ENCODE data around the gene ANKRD13B. TPM values are rescaled to one million over a fixed set of nuclear protein-coding genes. Genes with fewer than 3 reads are reported as not detected.

ANKRD13B gene
- total and polyA plus RNA-seq, 5 experiments from 2014 or later = 0.25 to 3.7 (median 1.3) TPM; not detected in 1

DNA sequence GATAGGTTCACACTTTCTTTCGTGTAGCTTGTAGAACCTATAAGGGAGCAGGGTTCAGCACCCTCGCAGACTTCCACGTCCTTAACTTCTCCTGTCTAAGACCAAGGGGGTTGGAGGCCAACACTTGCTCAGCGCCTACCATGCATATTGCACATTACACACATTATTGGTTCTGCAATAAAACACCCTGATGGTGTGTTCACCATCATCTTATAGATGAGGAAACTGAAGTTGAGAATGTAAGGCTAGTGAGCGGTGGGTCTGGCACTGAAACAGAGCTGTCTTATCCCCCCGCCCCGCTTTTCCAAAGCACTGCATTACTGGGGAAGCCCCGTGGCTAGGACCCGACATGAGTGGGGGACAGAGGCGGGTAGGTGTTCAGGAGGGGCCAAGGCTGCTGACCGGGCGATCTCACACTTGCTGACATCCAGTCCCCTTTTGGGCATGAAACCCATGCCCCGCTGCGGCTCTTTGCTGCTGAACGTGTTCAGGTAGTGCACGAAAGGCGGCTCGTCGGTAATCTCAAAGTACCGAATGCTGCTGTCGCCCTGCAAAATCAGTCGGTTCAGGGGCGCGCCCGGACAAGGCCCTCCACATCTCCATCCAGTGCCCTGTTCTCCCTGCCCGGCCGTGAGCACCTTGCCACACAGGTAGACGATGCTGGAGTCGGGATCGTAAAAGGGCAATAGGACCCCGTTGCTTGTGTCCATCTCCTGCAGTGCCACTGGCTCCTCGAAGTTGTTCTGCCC, 23.5 kb downstream of the ANKRD13B start:
- H3K4me3 Mint-ChIP-seq = peak overlapping the region; percentile 81 to 95 (median 90)
- no peaks in the 10 kb centered on the region for H3K36me3 Mint-ChIP-seq
- DNase-seq (peak in 1 of 10 donors; percentile 30), ATAC-seq (no peak)
- peaks cover 14 to 46% (median 39%) of the 10 kb centered on the region in 4 donors for H3K4me1 Mint-ChIP-seq
- no peaks in the 10 kb centered on the region for H3K27me3 Mint-ChIP-seq
- no peaks in the 10 kb centered on the region for H3K9me3 Mint-ChIP-seq
- H3K27ac Mint-ChIP-seq = peak overlapping the region in 6 of 10 donors; percentile 8 to 86 (median 52)
- POLR2A ChIA-PET = interaction anchor here (1.1 to 5.9 kb wide), 16 partner anchors 8 to 322 kb away, joined by 3 to 79 read pairs (median 8); partner anchors contain the start of genes ABHD15, ANKRD13B, GIT1 and NUFIP2

DNA sequence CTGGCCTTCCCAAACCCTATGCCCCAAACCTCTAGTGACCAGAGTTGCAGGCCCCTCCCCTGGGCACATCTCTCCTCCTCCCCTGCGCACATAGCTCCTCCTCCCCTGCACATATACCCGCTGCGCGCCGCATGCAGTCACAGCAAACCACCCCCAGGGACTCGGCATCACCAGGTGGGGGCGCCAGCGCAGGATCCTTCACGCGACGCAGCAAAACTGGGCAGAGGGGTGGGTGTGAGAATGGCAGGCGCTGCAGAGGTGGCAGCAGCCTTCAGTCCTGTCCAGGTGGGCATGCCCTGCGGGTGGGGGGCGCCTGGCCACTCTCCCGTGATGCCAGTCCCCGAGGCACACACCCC, 24.2 kb downstream of the ANKRD13B start:
- H3K27me3 Mint-ChIP-seq = no peaks in the 10 kb centered on the region
- POLR2A ChIA-PET = interaction anchor here (0.7 to 5.9 kb wide), 19 partner anchors 8 to 889 kb away, joined by 3 to 79 read pairs (median 6); partner anchors contain the start of genes ABHD15, ANKRD13B, GIT1 and NEK8
- no peaks in the 10 kb centered on the region for H3K36me3 Mint-ChIP-seq
- H3K9me3 Mint-ChIP-seq = no peaks in the 10 kb centered on the region
- peak overlapping the region in 9 of 10 donors; percentile 8 to 86 (median 73) for H3K27ac Mint-ChIP-seq
- peak overlapping the region; percentile 81 to 95 (median 90) for H3K4me3 Mint-ChIP-seq
- H3K4me1 Mint-ChIP-seq = peaks cover 17 to 50% (median 43%) of the 10 kb centered on the region in 4 donors
- ATAC-seq (peak; percentile 59 to 71), DNase-seq (peak; percentile 77 to 92 (median 84))

DNA sequence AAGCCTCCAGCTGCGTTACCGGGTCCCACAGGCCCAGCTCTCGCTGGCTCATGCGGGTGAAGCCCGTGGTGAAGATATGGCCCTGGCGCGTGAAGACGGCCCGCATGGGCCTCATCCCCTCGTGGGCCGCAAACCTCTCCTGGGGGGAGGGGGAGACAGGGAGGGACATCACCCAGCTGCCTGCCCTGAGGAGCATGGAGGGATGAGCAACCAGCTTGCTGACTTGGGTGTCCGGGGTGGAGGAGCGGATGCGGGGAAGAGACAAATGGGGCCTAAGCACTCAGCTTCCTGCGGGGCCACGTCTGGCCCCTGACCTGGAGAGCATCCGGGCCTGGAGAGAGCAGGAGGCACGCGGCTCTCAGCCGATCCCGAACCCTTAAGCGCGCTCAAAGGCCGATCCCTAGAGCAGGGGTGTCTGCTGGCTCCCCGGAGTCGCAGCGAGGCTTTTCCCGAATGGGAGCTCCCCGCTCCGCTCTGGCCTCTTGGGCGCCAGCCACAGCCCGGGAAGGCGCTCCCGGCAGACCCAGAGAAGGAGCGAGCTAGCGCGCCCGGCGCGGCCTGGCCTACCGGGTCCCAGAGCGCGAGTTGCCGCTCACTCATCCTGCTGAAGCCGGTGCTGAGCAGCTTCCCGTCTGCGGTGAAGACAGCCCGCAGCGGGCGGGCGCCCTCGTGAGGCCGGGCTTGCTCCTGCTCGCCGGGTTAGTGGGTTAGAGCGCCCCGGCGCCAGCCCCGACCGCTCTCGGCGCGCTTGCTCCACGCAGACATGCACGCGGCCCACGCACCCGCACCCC, 24.7 kb downstream of the ANKRD13B start:
- Mint-ChIP-seq H3K27ac (peak overlapping the region in 9 of 10 donors; percentile 35 to 86 (median 57)), H3K4me3 (peak overlapping the region; percentile 81 to 95 (median 90)), H3K4me1 (peaks cover 18 to 52% (median 47%) of the 10 kb centered on the region in 4 donors), H3K36me3 (no peaks in the 10 kb centered on the region), H3K9me3 (no peaks in the 10 kb centered on the region), H3K27me3 (no peaks in the 10 kb centered on the region)
- DNase-seq = peak; percentile 78 to 90 (median 84)
- POLR2A ChIA-PET = interaction anchor here (0.5 to 5.9 kb wide), 20 partner anchors 7 to 1696 kb away, joined by 3 to 79 read pairs (median 6); partner anchors contain the start of genes ABHD15, ANKRD13B, EVI2B and GIT1
- ATAC-seq = peak; percentile 41 to 55

- Mint-ChIP-seq H3K4me3 (peak overlapping the region in 9 of 10 donors; percentile 12 to 88 (median 32)), H3K4me1 (peaks cover 23 to 59% (median 54%) of the 10 kb centered on the region in 4 donors), H3K9me3 (no peaks in the 10 kb centered on the region), H3K27me3 (no peaks in the 10 kb centered on the region), H3K27ac (peak overlapping the region in 1 of 10 donors; percentile 13), H3K36me3 (no peaks in the 10 kb centered on the region)
- DNase-seq = no peak
- ATAC-seq = no peak
- POLR2A ChIA-PET = interaction anchor here (0.5 to 5.9 kb wide), 10 partner anchors 10 to 1695 kb away, joined by 3 to 79 read pairs (median 20); partner anchors contain the start of genes ABHD15, ANKRD13B, EVI2B and GIT1
These were observed 25.5 kb downstream of the ANKRD13B start for GRCh38 chr17:29618272-29619065.

DNA sequence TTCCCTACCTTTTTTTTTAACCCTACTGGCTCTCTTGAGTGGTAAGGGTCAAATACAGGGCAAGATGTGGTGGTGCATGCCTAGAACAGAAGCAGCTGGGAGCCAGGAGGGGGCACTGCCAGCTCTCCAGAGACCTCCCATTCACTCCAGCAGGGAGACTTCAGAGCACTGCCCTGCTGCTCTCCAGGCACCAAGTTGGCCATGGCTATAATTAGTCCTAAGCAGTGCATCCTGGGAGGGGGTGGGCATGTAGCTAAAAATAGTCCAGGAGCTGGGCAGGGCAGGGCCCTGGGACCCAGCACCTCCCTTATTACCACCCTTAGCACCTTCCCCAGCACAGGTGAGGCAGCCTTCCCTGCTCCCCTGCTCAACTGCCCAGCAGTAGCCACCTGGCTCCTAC, 26.3 kb downstream of the ANKRD13B start:
- H3K4me3 Mint-ChIP-seq = no peak overlapping the region
- H3K27ac Mint-ChIP-seq = no peak overlapping the region
- POLR2A ChIA-PET = no interaction called here
- ATAC-seq (no peak), DNase-seq (no peak)
- peaks cover 23 to 62% (median 58%) of the 10 kb centered on the region in 4 donors for H3K4me1 Mint-ChIP-seq
- no peaks in the 10 kb centered on the region for H3K27me3 Mint-ChIP-seq
- H3K36me3 Mint-ChIP-seq = no peaks in the 10 kb centered on the region
- no peaks in the 10 kb centered on the region for H3K9me3 Mint-ChIP-seq

DNA sequence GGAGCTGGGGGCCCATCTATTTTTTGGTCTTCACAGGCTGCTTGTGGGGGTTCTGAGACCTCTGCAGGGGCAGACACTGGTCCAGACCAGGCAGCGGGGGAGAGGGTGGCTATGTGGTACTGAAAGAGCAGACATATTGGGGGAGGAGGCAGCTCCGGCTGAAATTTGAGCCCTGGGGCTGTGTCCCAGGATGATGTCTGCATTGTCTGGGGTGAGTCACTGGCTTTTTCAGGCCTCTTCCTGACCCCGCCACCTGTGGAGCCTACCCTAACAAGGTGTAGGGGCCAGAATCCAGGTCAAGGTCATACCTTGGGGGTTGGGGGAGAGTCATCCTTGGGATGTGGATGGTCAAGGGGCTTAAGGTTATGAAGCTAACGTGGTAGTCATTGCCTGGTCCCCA, 27.3 kb downstream of the ANKRD13B start:
- Mint-ChIP-seq H3K4me3 (peak overlapping the region in 2 of 10 donors; percentile 14 to 21), H3K9me3 (no peaks in the 10 kb centered on the region), H3K36me3 (no peaks in the 10 kb centered on the region), H3K27ac (no peak overlapping the region), H3K4me1 (peaks cover 20 to 60% (median 58%) of the 10 kb centered on the region in 4 donors), H3K27me3 (no peaks in the 10 kb centered on the region)
- POLR2A ChIA-PET = interaction anchor here (1.3 kb wide), 1 partner anchor 29 kb away, joined by 3 read pairs; no protein-coding TSS in a partner anchor
- ATAC-seq (no peak), DNase-seq (no peak)

GRCh38 chr17:29620779-29621500, 28.0 kb downstream of the ANKRD13B start:
- Mint-ChIP-seq H3K27ac (peak overlapping the region in 2 of 10 donors; percentile 19 to 33), H3K4me3 (peak overlapping the region in 9 of 10 donors; percentile 31 to 80 (median 62)), H3K36me3 (peaks cover 0 to 2% (median 0%) of the 10 kb centered on the region in 3 donors), H3K4me1 (peaks cover 19 to 58% (median 56%) of the 10 kb centered on the region in 4 donors), H3K9me3 (no peaks in the 10 kb centered on the region), H3K27me3 (no peaks in the 10 kb centered on the region)
- DNase-seq (no peak), ATAC-seq (no peak)
- POLR2A ChIA-PET = interaction anchor here (1.1 to 1.3 kb wide), 2 partner anchors 30 to 54 kb away, joined by 3 to 5 read pairs; partner anchors contain the start of gene ABHD15

GRCh38 chr17:29621751-29622194, 28.8 kb downstream of the ANKRD13B start:
- DNase-seq (no peak), ATAC-seq (no peak)
- Mint-ChIP-seq H3K9me3 (no peaks in the 10 kb centered on the region), H3K4me1 (peaks cover 19 to 51% (median 48%) of the 10 kb centered on the region in 4 donors), H3K27me3 (no peaks in the 10 kb centered on the region), H3K27ac (peak overlapping the region in 4 of 10 donors; percentile 7 to 40 (median 33)), H3K36me3 (peaks cover 0 to 9% (median 0%) of the 10 kb centered on the region in 3 donors), H3K4me3 (peak overlapping the region; percentile 55 to 86 (median 76))
- POLR2A ChIA-PET = interaction anchor here (1.1 kb wide), 1 partner anchor 54 kb away, joined by 5 read pairs; the partner anchor contains the start of gene ABHD15

GRCh38 chr17:29622337-29623282, 29.7 kb downstream of the ANKRD13B start, which contains the start of gene CORO6:
Gene CORO6 (minus strand): TSS chr17:29622912. CDS start chr17:29621421, 1,491 bp downstream.
- peaks cover 0 to 11% (median 0%) of the 10 kb centered on the region in 3 donors for H3K36me3 Mint-ChIP-seq
- peak within 1 kb of the TSS; percentile 55 to 87 (median 79) for H3K4me3 Mint-ChIP-seq
- DNase-seq = peak; percentile 35 to 79 (median 68)
- peak within 1 kb of the TSS; percentile 55 to 82 (median 70) for H3K27ac Mint-ChIP-seq
- POLR2A ChIA-PET = interaction anchor here (0.5 to 1.3 kb wide), 8 partner anchors 11 to 405 kb away, joined by 3 to 5 read pairs (median 3); partner anchors contain the start of gene ABHD15
- no peaks in the 10 kb centered on the region for H3K27me3 Mint-ChIP-seq
- peaks cover 18 to 45% (median 44%) of the 10 kb centered on the region in 4 donors for H3K4me1 Mint-ChIP-seq
- no peaks in the 10 kb centered on the region for H3K9me3 Mint-ChIP-seq
- ATAC-seq = peak; percentile 57 to 67

GRCh38 chr17:29623283-29623647, 30.3 kb downstream of the ANKRD13B start:
- H3K9me3 Mint-ChIP-seq = no peaks in the 10 kb centered on the region
- POLR2A ChIA-PET = interaction anchor here (0.6 to 1.3 kb wide), 4 partner anchors 10 to 100 kb away, joined by 3 to 4 read pairs (median 3); no protein-coding TSS in a partner anchor
- H3K27me3 Mint-ChIP-seq = no peaks in the 10 kb centered on the region
- peak overlapping the region in 6 of 10 donors; percentile 43 to 82 (median 63) for H3K27ac Mint-ChIP-seq
- ATAC-seq = peak; percentile 1 to 5
- H3K36me3 Mint-ChIP-seq = peaks cover 0 to 15% (median 0%) of the 10 kb centered on the region in 3 donors
- DNase-seq = no peak
- peak overlapping the region; percentile 50 to 87 (median 79) for H3K4me3 Mint-ChIP-seq
- peaks cover 21 to 47% (median 45%) of the 10 kb centered on the region in 4 donors for H3K4me1 Mint-ChIP-seq
